ENCODE measurements around the gene TBL1XR1.

- TF ChIP-seq GATA3 (IDR thresholded peaks at IDR 0.05; ENCODE audit: low read depth, low read length) (no peak), GATA2 (IDR thresholded peaks at IDR 0.05; ENCODE audit: low read depth, low read length) (no peak)
These were observed 88.6 kb downstream of the TBL1XR1 start for GRCh38 chr3:177108648-177109047.

Measured in SH-SY5Y (cell line).